ENCODE results near the gene TLNRD1.
"Not testable (repeated sequence)": the region's sequence is repeated elsewhere in the genome, so short reads cannot be mapped to it uniquely, and the experiment has no call there.

The TLNRD1 gene

GRCh38 chr15:80957556-80957955 lies 43.2 kb upstream of the TLNRD1 start:
- no peak for DNase-seq
- H3K4me3 ChIP-seq (ENCODE audit: low read depth, low read length), result no peak overlapping the region
- H3K36me3 ChIP-seq, result peaks cover 2% of the 10 kb centered on the region; the same call in 1 of the 2 replicates
- TF ChIP-seq CTCF (IDR thresholded peaks at IDR 0.05; ENCODE audit: low read depth, low read length), result no peak
- no peaks in the 10 kb centered on the region for H3K4me1 ChIP-seq
- H3K27me3 ChIP-seq, result no peaks in the 10 kb centered on the region
- no peaks in the 10 kb centered on the region for H3K9me3 ChIP-seq

- Histone ChIP-seq H3K4me1 (no peaks in the 10 kb centered on the region), H3K36me3 (peaks cover 2% of the 10 kb centered on the region; the same call in 1 of the 2 replicates), H3K27me3 (no peaks in the 10 kb centered on the region), H3K9me3 (no peaks in the 10 kb centered on the region), H3K4me3 (ENCODE audit: low read depth, low read length) (no peak overlapping the region)
- no peak for TF ChIP-seq CTCF (IDR thresholded peaks at IDR 0.05; ENCODE audit: low read depth, low read length)
- no peak for DNase-seq
Measured at GRCh38 chr15:80957976-80958375, 42.7 kb upstream of the TLNRD1 start.

- DNase-seq, result no peak
- no peak for TF ChIP-seq CTCF (IDR thresholded peaks at IDR 0.05; ENCODE audit: low read depth, low read length)
- Histone ChIP-seq H3K9me3 (no peaks in the 10 kb centered on the region), H3K4me3 (ENCODE audit: low read depth, low read length) (no peak overlapping the region), H3K4me1 (no peaks in the 10 kb centered on the region), H3K27me3 (no peaks in the 10 kb centered on the region), H3K36me3 (peaks cover 2% of the 10 kb centered on the region; the same call in 1 of the 2 replicates)
Measured at GRCh38 chr15:80958818-80959495, 41.8 kb upstream of the TLNRD1 start.

GRCh38 chr15:80965454-80965853 lies 35.3 kb upstream of the TLNRD1 start:
- H3K4me1 ChIP-seq; H3K36me3 ChIP-seq; H3K9me3 ChIP-seq; DNase-seq; H3K27me3 ChIP-seq; H3K4me3 ChIP-seq (ENCODE audit: low read depth, low read length): not testable (repeated sequence)

- no peak for TF ChIP-seq CTCF (IDR thresholded peaks at IDR 0.05; ENCODE audit: low read depth, low read length)
- Histone ChIP-seq H3K9me3 (no peaks in the 10 kb centered on the region), H3K4me1 (no peaks in the 10 kb centered on the region), H3K27me3 (no peaks in the 10 kb centered on the region), H3K4me3 (ENCODE audit: low read depth, low read length) (no peak overlapping the region), H3K36me3 (peaks cover 8% of the 10 kb centered on the region; the same call in 1 of the 2 replicates)
- no peak for DNase-seq
Measured at GRCh38 chr15:80966431-80967197, 34.1 kb upstream of the TLNRD1 start.

- Histone ChIP-seq H3K9me3 (no peaks in the 10 kb centered on the region), H3K36me3 (peaks cover 8% of the 10 kb centered on the region; the same call in 1 of the 2 replicates), H3K4me3 (ENCODE audit: low read depth, low read length) (no peak overlapping the region), H3K4me1 (no peaks in the 10 kb centered on the region), H3K27me3 (no peaks in the 10 kb centered on the region)
- no peak for DNase-seq
- no peak for TF ChIP-seq CTCF (IDR thresholded peaks at IDR 0.05; ENCODE audit: low read depth, low read length)
Measured at GRCh38 chr15:80967451-80967850, 33.3 kb upstream of the TLNRD1 start.

All from BE2C (cell line).